T-cell (primary cell): ENCODE data around the gene C6orf15. TPM values are rescaled to one million over a fixed set of nuclear protein-coding genes. Genes with fewer than 3 reads are reported as not detected.
A peak's percentile ranks its signal among the peaks of the same experiment; 100 is the strongest.
"Not testable (repeated sequence)": the region's sequence is repeated elsewhere in the genome, so short reads cannot be mapped to it uniquely, and the experiment has no call there.

ENCODE experiments used
- ATAC-seq, 4 experiments: fragments of 200-7000 bp in 3 of 4; fragments of 150-1000 bp in 1 of 4; cut with Tn5 transposase; replicated peaks in 1 of 4; 1 replicate in 3 of 4; 2 replicates in 1 of 4; pipeline ENCODE4 v1.10.0; 2021; ENCODE audit warnings: moderate library complexity in 3 of 4, mild to moderate bottlenecking in 2 of 4, moderate number of reproducible peaks in 1 of 4
- CTCF ChIA-PET, 2 donors: fragments of 300-600 bp; sonication (Branson Sonifier 250); formaldehyde crosslinking; loops; one replicate each; lab custom pipeline; 2022; ENCODE audit warnings: antibody characterized with exemption in 2 of 2; lab: Charles Lee
- POLR2A ChIA-PET, 2 donors: fragments of 300-600 bp; sonication (Branson Sonifier 250); formaldehyde crosslinking; loops; one replicate each; lab custom pipeline; 2022; ENCODE audit warnings: antibody characterized with exemption in 2 of 2; lab: Charles Lee
- DNase-seq, 35 experiments: peaks; one replicate each; pipeline versions ENCODE4 v3.0.0 to v3.0.0-alpha.2; 2013 to 2023
- H3K27ac ChIP-seq: one replicate; pipeline ENCODE4 v1.5.1; 2013; ENCODE audit warnings: low read length
- H3K27me3 ChIP-seq, 2 experiments: replicated peaks in 1 of 2; 1 replicate in 1 of 2; 2 replicates in 1 of 2; pipeline versions ENCODE4 v1.6.1 to v1.7.0; 2013; ENCODE audit warnings: low read length in 1 of 2, mixed read lengths in 1 of 2; ENCODE audit not compliant: control insufficient read depth in 2 of 2, insufficient read depth in 2 of 2; ENCODE audit errors: extremely low read depth in 1 of 2
- H3K36me3 ChIP-seq, 2 donors: 1 replicate in 1 of 2; 2 replicates in 1 of 2; pipeline versions ENCODE4 v1.6.1 to v1.7.0; 2013; ENCODE audit warnings: low read length in 1 of 2; ENCODE audit not compliant: control insufficient read depth in 2 of 2, insufficient read depth in 1 of 2; ENCODE audit errors: extremely low read depth in 1 of 2
- H3K4me1 ChIP-seq, 2 experiments: 1 replicate in 1 of 2; 2 replicates in 1 of 2; pipeline versions ENCODE4 v1.6.1 to v1.7.0; 2013; ENCODE audit warnings: low read length in 2 of 2, mixed read lengths in 1 of 2; ENCODE audit not compliant: insufficient read depth in 2 of 2, control insufficient read depth in 1 of 2; ENCODE audit errors: extremely low read depth in 1 of 2
- H3K4me3 ChIP-seq, 2 donors: 1 replicate in 1 of 2; 2 replicates in 1 of 2; pipeline versions ENCODE4 v1.5.1 to v1.7.0; 2013; ENCODE audit warnings: mild to moderate bottlenecking in 2 of 2, low read length in 1 of 2, moderate library complexity in 1 of 2; ENCODE audit not compliant: control insufficient read depth in 1 of 2; ENCODE audit errors: extremely low read depth in 1 of 2
- H3K9me3 ChIP-seq: 2 replicates; pipeline ENCODE4 v1.7.0; 2013
- H3K27ac Mint-ChIP-seq, 2 donors: one replicate each; pipeline ENCODE4 v1.8.0; 2020 to 2021; ENCODE audit warnings: mild to moderate bottlenecking in 2 of 2, mixed read lengths in 2 of 2
- H3K27me3 Mint-ChIP-seq, 2 donors: one replicate each; pipeline ENCODE4 v1.8.0; 2021 to 2022; ENCODE audit warnings: mixed read lengths in 2 of 2
- H3K36me3 Mint-ChIP-seq: one replicate; pipeline ENCODE4 v1.8.0; 2021; ENCODE audit warnings: mixed read lengths
- H3K4me1 Mint-ChIP-seq, 3 donors: one replicate each; pipeline ENCODE4 v1.8.0; 2020 to 2022; ENCODE audit warnings: mixed read lengths in 3 of 3, mild to moderate bottlenecking in 1 of 3
- H3K4me3 Mint-ChIP-seq, 3 donors: one replicate each; pipeline ENCODE4 v1.8.0; 2020 to 2022; ENCODE audit warnings: mild to moderate bottlenecking in 3 of 3, mixed read lengths in 3 of 3, moderate library complexity in 3 of 3
- H3K9me3 Mint-ChIP-seq, 3 donors: one replicate each; pipeline ENCODE4 v1.8.0; 2020 to 2022; ENCODE audit warnings: mixed read lengths in 3 of 3
- WGBS: methylation state at CpG from one replicate; pipeline ENCODE4 v1.1.5; 2013; ENCODE audit warnings: missing lambda C conversion rate; ENCODE audit not compliant: insufficient coverage; 5-methylcytosine and 5-hydroxymethylcytosine counted together
- total RNA-seq, 35 experiments: library from RNA in 6 of 35; stranded (reverse) in 6 of 35; fragments of 120-200 nt in 1 of 35; gene quantifications; one replicate each; pipeline versions ENCODE4 v1.2.1 to v1.2.4 and lab custom pipeline; 2013 to 2026

C6orf15 gene
- total RNA-seq, 5 donors from 2014 or later (not counting 1 experiment from before 2014, with no cell fraction given), result not detected

DNA sequence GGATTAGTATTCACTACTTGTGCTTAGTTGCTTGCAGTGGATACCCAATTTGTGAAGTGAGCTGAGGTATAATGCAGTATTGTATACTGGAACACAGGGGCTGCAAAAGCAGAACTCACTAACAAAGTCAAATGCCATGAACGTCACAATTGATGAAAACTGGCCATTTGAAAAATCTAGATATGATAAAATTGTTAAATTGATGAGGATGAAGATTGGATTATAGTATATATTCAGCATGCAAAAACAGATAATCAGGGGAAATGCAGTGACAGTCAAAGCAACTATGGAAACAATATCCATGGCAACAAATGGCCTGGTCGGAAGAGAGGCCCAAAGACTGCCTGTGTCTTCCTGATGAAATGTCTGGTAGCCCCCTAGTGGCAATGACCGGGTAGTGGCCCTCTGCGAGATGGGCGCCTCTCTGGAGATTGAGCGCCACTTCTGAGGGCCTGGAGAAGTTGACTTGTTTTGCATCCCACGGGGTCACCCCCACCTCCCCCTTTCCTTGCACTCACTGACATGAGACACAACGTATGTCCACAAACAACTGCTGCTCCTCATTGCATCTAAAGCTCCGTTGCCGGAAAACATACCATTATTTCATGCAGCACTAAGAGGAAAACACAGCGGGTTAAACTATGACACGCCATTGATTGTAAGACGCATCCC lies 43.6 kb downstream of the C6orf15 start:
- H3K4me3 Mint-ChIP-seq, result no peak overlapping the region
- no peaks in the 10 kb centered on the region for H3K9me3 ChIP-seq
- H3K4me1 Mint-ChIP-seq, result peaks cover 0 to 2% (median 0%) of the 10 kb centered on the region in 3 donors
- peaks cover 0 to 2% of the 10 kb centered on the region in 2 experiments for H3K4me1 ChIP-seq
- H3K27ac ChIP-seq, result no peak overlapping the region
- WGBS, result 25% methylated on average over 4 of the region's 13 CpGs
- H3K27me3 ChIP-seq, result peaks cover 0 to 3% of the 10 kb centered on the region in 2 experiments
- POLR2A ChIA-PET, result interaction anchor here in 1 of 2 donors (0.7 kb wide), 1 partner anchor 539 kb away, joined by 3 read pairs; no protein-coding TSS in a partner anchor
- peak; percentile 73 to 91 (median 87) for ATAC-seq
- no peak overlapping the region for H3K4me3 ChIP-seq
- H3K9me3 Mint-ChIP-seq, result no peaks in the 10 kb centered on the region
- peak in 34 of 35 experiments; percentile 25 to 83 (median 62) for DNase-seq
- H3K36me3 ChIP-seq, result no peaks in the 10 kb centered on the region
- no peaks in the 10 kb centered on the region for H3K36me3 Mint-ChIP-seq
- H3K27ac Mint-ChIP-seq, result no peak overlapping the region
- CTCF ChIA-PET, result interaction anchor here in 1 of 2 donors (1.1 to 1.4 kb wide), 2 partner anchors 11 to 155 kb away, joined by 3 read pairs; partner anchors contain the start of gene VARS2
- peaks cover 0 to 2% of the 10 kb centered on the region in 2 donors for H3K27me3 Mint-ChIP-seq

DNA sequence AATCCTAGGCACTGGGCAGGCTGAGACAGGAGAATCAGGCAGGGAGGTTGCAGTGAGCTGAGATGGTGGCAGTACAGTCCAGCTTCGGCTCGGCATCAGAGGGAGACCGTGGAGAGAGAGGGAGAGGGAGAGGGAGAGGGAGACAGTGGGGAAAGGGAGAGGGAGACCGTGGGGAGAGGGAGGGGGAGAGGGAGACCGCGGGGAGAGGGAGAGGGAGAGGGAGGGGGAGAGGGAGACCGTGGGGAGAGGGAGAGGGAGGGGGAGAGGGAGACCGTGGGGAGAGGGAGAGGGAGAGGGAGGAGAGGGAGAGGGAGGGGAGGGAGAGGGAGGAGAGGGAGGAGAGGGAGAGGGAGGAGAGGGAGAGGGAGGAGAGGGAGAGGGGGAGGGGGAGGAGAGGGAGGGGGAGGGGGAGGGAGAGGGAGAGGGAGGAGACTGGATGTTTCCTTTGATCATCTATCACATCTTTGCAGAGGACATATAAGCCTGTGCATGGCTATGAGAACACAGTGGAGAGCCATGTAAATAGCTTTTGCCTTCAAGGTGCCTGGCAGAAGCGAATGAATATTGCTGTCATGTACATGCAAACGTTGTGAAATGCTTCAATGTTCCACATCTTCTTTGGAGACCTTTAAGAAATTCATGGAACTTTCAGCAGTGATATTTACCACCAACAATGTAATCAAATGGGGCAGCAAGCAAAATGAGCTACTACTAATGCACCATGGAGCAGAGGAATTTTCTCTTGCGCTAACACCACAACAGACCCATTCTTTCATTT lies 44.3 kb downstream of the C6orf15 start:
- POLR2A ChIA-PET, result interaction anchor here in 1 of 2 donors (0.7 kb wide), 1 partner anchor 538 kb away, joined by 3 read pairs; no protein-coding TSS in a partner anchor
- H3K27me3 Mint-ChIP-seq, ATAC-seq, H3K4me1 ChIP-seq, H3K4me3 ChIP-seq, H3K4me1 Mint-ChIP-seq, H3K36me3 ChIP-seq, H3K4me3 Mint-ChIP-seq, H3K9me3 Mint-ChIP-seq, DNase-seq, H3K27ac Mint-ChIP-seq, H3K36me3 Mint-ChIP-seq, H3K27me3 ChIP-seq, H3K27ac ChIP-seq, H3K9me3 ChIP-seq: not testable (repeated sequence)
- CTCF ChIA-PET, result interaction anchor here in 1 of 2 donors (1.1 kb wide), 1 partner anchor 12 kb away, joined by 3 read pairs; no protein-coding TSS in a partner anchor
- 96% methylated on average over 3 of the region's 11 CpGs for WGBS

DNA sequence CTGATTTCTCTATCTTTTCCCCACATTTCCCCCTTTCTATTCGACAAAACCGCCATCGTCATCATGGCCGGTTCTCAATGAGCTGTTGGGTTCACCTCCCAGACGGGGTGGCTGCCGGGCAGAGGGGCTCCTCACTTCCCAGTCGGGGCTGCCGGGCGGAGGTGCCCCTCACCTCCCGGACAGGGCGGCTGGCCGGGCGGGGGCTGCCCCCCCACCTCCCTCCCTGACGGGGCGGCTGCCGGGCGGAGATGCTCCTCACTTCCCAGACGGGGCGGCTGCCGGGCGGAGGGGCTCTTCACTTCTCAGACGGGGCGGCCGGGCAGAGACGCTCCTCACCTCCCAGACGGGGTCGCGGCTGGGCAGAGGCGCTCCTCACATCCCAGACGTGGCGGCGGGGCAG lies 45.3 kb downstream of the C6orf15 start:
- H3K36me3 ChIP-seq, H3K9me3 Mint-ChIP-seq, DNase-seq, H3K27ac ChIP-seq, H3K4me3 ChIP-seq, H3K27ac Mint-ChIP-seq, H3K27me3 Mint-ChIP-seq, ATAC-seq, CTCF ChIA-PET, H3K27me3 ChIP-seq, H3K36me3 Mint-ChIP-seq, H3K9me3 ChIP-seq, H3K4me1 ChIP-seq, H3K4me3 Mint-ChIP-seq, POLR2A ChIA-PET, H3K4me1 Mint-ChIP-seq: not testable (repeated sequence)
- WGBS, result 80% methylated on average over 1 of the region's 32 CpGs

DNA sequence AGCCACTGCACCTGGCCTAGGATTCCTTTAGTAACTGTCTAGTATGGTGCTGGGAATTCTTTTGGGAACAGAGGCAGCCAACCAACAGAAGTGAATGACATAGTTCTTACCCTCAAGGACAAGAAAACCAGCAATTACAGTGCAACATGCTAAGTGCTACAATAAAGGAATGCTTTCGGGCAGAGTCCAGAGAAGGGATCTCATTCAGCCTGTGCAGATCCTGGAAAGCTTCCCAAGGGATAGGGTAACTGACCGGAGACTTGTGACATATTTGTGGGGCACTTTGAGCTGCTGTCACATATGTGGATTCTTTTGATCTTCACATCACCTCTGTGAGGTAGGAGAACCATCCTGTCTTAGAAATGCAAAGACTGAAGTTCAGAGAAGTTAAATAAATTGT lies 46.8 kb downstream of the C6orf15 start:
- Histone ChIP-seq H3K4me1 (peaks cover 0 to 2% of the 10 kb centered on the region in 2 experiments), H3K4me3 (no peak overlapping the region), H3K27ac (no peak overlapping the region), H3K9me3 (no peaks in the 10 kb centered on the region), H3K36me3 (no peaks in the 10 kb centered on the region), H3K27me3 (peaks cover 0 to 4% of the 10 kb centered on the region in 2 experiments)
- no peak for ATAC-seq
- Mint-ChIP-seq H3K27ac (no peak overlapping the region), H3K4me3 (no peak overlapping the region), H3K36me3 (no peaks in the 10 kb centered on the region), H3K27me3 (peaks cover 2 to 4% of the 10 kb centered on the region in 2 donors), H3K9me3 (no peaks in the 10 kb centered on the region), H3K4me1 (peaks cover 0 to 2% (median 0%) of the 10 kb centered on the region in 3 donors)
- 57% methylated on average over 1 of the region's 2 CpGs for WGBS
- ChIA-PET POLR2A (no interaction called here), CTCF (no interaction called here)
- DNase-seq, result no peak

DNA sequence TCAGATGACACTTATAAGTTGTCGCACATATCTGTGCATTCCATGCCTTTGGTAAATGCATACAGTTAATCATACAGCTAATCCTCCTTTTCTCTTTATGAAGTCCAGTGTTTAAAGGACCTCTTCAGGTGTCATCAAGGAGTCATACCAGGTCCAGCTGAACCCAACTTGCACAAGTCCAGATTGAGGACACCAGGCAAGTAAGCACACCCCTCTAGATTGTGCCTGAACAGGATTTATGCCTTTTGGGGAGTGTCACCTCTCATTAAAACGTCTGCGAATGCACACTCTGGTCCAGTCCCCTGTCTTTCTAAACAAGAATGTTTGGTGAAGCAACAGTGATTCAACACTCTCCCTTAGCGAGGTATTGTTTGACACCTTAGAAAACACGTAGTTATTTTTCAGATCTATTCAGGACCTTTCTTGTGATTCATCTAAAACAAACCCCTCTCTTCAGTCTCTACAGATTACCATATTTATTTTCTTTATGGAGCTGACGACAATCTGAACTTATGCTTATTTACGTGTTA lies 48.4 kb downstream of the C6orf15 start:
- H3K4me3 Mint-ChIP-seq, result no peak overlapping the region

More for the DNA sequence above, 48.4 kb downstream of the C6orf15 start:
- H3K4me3 ChIP-seq, result no peak overlapping the region
- H3K36me3 ChIP-seq, result no peaks in the 10 kb centered on the region
- CTCF ChIA-PET, result interaction anchor here (0.7 to 1.1 kb wide), 3 partner anchors 16 to 633 kb away, joined by 3 to 4 read pairs (median 3); no protein-coding TSS in a partner anchor
- Mint-ChIP-seq H3K4me1 (peaks cover 0 to under 1% (median 0%) of the 10 kb centered on the region in 3 donors), H3K36me3 (no peaks in the 10 kb centered on the region), H3K9me3 (no peaks in the 10 kb centered on the region), H3K27ac (no peak overlapping the region), H3K27me3 (peaks cover 4 to 5% of the 10 kb centered on the region in 2 donors)
- no peaks in the 10 kb centered on the region for H3K9me3 ChIP-seq
- H3K27ac ChIP-seq, result no peak overlapping the region
- POLR2A ChIA-PET, result no interaction called here
- peaks cover 0 to 2% of the 10 kb centered on the region in 2 experiments for H3K27me3 ChIP-seq
- no peak for ATAC-seq
- no peak for DNase-seq
- 77% methylated on average over 4 of the region's 7 CpGs for WGBS
- H3K4me1 ChIP-seq, result peaks cover 0 to 2% of the 10 kb centered on the region in 2 experiments
